NOMO-1 treated with dmso at 0.1 percent for 144 hours (cell line): ENCODE measurements around the gene BTBD19.
"Not testable (repeated sequence)": the region's sequence is repeated elsewhere in the genome, so short reads cannot be mapped to it uniquely, and the experiment has no call there.

ENCODE experiments used
- DNase-seq: peaks from one replicate; lab custom pipeline; 2025; ENCODE audit not compliant: unreplicated experiment; lab: John Stamatoyannopoulos, UW

Gene BTBD19

DNA sequence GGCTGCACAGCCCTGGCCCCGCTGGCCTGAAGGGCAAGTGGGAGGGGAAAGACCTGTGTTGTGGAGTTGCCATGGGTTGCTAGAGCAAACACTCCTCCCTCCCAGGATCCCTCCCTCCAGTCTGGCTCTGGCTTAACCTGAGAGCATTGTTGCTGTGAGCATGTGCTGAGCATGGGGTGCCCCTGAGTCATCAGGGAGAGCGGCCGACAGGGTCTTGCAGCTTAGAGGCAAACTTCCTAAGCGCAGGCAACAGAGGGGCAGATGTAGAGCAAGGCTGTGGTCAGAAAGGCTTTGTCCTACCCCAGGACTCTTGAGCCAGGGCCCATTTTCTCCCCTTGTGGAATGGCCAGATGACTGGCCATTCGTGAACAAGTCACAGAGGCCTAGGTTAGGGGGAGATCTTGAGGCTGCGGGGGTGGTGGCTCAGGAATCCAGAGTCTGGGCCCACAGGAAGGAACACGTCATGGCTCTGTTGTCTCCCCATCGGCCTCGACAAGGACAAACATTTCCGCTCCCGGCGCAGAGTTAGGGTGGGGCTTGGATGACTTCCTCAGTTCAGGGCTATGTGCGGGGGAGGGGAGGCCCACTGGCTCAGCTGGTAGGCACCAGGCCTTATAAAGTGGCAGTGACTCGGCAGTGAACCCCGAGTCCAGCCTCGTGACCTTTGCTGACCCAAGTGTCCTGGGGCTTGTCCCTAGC lies 810 bp upstream of the BTBD19 start:
- DNase-seq, result peak; percentile 94

DNA sequence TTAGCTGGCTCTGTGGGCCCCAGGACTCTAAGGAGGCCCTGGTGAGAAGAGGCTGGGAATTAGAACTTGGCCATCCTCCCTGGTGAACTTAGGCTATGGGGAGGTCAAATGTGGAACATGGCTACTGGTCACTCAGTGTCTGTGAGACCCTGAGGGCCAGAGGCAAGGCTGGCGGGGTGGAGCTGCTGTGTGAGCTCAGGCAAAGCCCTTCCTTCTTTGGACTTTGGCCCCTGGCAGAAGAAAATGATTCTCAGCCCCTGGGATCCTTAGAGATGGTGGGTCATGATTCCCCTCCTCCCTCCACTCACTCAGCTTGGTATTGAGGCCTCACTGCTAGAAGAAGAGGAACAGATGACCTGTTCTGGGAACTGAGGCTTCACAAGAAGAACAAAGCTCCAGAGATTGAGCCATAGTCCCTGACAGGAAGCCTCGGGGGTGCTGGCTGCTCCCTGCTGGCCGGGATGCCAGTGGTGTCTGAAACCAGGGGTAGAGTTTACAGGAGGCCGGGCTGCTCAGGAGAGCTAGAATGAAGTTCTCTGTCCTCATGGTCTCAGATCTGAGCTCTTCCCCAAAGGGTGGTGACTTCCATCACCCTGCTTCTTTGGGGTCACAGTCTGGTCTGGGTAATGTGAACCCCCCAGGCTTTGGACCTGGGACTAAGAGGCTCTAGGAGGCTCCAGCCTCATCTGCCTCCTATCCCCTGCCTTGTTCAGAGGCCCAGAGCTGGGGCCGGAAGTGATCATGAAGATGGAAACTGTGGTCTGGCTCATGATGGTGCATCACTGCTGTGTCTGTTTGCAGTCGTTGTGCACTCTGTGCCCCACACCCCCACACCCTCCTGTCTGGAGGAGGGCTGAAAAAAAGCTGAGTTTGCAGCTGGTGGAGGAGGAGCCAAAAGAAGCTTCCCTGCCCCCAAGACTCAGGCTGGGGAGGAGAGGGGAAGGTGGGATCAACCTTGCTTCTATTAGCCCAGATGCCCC lies 905 bp downstream of the BTBD19 start:
- DNase-seq, result peak; percentile 42

GRCh38 chr1:44810101-44810761 lies 1.9 kb downstream of the BTBD19 start:
- DNase-seq, result no peak

- DNase-seq, result not testable (repeated sequence)
Observed at GRCh38 chr1:44810762-44811105, 2.4 kb downstream of the BTBD19 start.

DNA sequence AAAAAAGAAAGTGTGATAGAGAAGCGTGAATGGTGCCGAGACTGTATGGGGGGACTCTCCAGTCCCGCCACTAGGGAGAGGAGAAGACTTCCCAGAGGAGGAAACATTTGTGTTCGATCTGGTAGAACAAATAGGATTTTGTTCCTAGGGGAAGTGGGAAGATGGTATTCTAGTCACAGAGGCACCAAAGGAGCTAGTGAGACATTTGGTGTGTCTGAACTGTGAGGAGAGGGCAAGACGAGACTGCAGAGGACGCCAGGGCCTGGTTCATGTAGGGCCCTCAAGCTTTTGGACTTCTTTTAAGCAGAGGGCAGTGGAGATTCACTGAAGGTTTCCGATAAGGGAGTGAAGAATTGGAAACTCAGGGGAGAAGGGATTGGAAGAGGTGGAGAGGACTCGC lies 2.9 kb downstream of the BTBD19 start:
- DNase-seq, result no peak

- no peak for DNase-seq
Observed at GRCh38 chr1:44812822-44813543, 4.7 kb downstream of the BTBD19 start.

- not testable (repeated sequence) for DNase-seq
Observed at GRCh38 chr1:44815926-44816325, 7.6 kb downstream of the BTBD19 start.

- no peak for DNase-seq
Observed at GRCh38 chr1:44817307-44817706, 9.0 kb downstream of the BTBD19 start.

DNA sequence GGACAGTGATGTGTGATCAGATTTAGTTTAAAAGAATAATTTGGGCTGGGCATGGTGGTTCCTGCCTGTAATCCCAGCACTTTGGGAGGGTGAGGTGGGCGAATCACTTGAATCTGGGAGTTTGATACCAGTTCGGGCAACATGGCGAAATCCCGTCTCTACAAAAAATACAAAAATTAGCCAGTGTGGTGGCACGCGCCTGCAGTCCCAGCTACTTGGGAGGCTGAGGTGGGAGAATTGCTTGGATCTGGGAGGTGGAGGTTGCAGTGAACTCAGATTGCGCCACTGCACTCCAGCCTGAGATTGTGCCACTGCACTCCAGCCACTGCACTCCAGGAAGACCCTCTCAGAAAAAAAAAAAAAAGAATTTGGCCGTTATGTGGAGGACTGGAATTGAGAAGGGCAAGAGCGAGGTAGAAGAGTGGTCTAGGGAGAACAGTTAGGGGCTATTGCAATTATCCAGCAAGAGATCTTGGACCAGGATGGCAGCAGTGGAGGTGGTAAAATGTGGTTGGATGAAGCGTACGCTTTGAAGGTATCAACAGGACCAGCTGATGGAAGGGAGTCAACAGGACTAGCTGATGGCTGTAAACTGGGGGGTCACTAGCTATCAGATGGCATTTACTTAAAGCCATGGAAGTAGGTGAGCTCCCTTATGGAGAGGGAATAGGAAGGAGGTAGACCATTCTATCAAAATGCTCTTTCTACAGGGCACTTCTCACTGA lies 9.6 kb downstream of the BTBD19 start:
- DNase-seq, result no peak

DNA sequence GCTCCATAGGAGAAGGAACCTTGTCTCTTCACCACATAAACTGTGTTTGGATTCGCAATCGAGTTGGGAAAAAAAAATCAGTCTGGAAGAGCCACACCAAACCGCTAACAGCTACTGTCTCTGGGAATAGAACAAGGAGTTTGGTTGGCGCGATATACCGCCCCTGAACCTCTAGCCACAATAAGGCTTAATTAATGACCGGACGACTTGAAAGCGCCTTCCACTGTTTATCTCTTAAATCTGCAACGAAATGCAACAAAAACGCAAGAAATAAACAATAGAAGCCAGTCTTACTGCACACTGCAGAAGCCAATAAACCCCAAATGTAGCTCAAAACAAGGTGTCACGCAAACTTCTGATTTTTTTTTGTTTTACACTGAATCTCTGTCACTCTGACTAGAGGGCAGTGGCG lies 10.9 kb downstream of the BTBD19 start:
- DNase-seq, result no peak

DNA sequence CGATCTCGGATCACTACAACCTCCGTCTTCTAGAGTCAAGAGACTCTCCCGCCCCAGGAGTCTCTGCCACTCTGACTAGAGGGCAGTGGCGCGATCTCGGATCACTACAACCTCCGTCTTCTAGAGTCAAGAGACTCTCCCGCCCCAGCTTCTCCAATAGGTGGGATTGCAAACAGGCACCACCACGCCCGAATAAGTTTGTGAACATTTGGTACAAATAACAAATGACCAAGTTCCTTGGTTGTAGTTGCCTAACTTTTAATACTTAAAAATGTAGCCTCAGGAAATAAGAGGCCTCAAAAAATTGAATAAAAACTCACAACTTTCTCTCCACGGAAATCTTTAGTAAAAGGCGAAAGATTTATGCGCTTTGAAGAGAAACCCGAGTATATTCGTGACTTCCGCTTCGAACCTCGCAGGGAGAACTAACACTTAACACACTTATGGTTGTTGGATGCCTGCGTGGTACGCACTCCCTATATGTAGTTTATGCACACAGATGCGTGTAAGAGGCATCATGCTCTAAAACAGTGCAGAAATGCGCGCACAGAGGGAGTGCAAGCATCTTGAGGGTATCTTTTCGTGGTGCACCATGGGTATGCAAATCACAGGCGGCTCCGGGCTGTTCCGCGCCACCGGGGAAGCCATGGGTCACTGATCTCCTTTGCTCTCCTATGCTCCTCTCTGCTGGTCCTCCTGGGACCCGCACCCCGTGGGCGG lies 11.4 kb downstream of the BTBD19 start:
- DNase-seq, result peak; percentile 93

- DNase-seq, result no peak
Observed at GRCh38 chr1:44820328-44821239, 12.3 kb downstream of the BTBD19 start.

GRCh38 chr1:44821240-44821715 lies 13.0 kb downstream of the BTBD19 start:
- no peak for DNase-seq

- DNase-seq, result no peak
Observed at GRCh38 chr1:44822131-44822701, 13.9 kb downstream of the BTBD19 start.

GRCh38 chr1:44822981-44823451 lies 14.7 kb downstream of the BTBD19 start:
- DNase-seq, result no peak

DNA sequence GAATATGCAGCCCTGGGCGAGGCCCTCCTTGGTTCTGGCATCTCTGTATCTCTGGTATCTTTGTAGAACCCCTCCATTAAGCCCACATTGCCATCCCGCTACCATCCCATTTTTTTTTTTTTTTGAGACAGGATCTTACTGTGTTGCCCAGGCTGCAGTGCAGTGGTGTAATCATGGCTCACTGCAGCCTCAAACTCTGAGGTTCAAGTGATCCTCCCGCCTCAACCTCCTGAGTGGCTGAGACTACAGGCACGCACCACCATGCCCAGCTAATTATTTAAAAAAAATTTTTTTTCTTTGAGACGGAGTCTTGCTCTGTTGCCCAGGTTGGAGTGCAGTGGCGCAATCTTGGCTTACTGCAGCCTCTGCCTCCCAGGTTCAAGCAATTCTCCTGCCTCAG lies 16.1 kb downstream of the BTBD19 start:
- not testable (repeated sequence) for DNase-seq

- DNase-seq, result peak; percentile 80
Observed at GRCh38 chr1:44826375-44827196, 18.3 kb downstream of the BTBD19 start.
